Endothelial cell (in vitro differentiated cells): Measurements from ENCODE around the gene LYL1. TPM values are rescaled to one million over a fixed set of nuclear protein-coding genes. Genes with fewer than 3 reads are reported as not detected.

Source experiments
- DNase-seq: peaks from one replicate; pipeline ENCODE4 v3.0.0; 2021; ENCODE audit warnings: low spot score
- H3K27ac Mint-ChIP-seq: one replicate; pipeline ENCODE4 v1.8.0; 2021; ENCODE audit warnings: mixed read lengths, inconsistent platforms; ENCODE audit not compliant: unreplicated experiment
- H3K27me3 Mint-ChIP-seq: one replicate; pipeline ENCODE4 v1.8.0; 2021; ENCODE audit warnings: mild to moderate bottlenecking, moderate library complexity, mixed read lengths, inconsistent platforms; ENCODE audit not compliant: unreplicated experiment
- H3K36me3 Mint-ChIP-seq: one replicate; pipeline ENCODE4 v1.8.0; 2021; ENCODE audit warnings: mild to moderate bottlenecking, low read depth, mixed read lengths, inconsistent platforms; ENCODE audit not compliant: unreplicated experiment
- H3K4me1 Mint-ChIP-seq: one replicate; pipeline ENCODE4 v1.8.0; 2021; ENCODE audit warnings: mild to moderate bottlenecking, mixed read lengths, inconsistent platforms; ENCODE audit not compliant: unreplicated experiment
- H3K4me3 Mint-ChIP-seq: one replicate; pipeline ENCODE4 v1.8.0; 2021; ENCODE audit warnings: mild to moderate bottlenecking, mixed read lengths, inconsistent platforms; ENCODE audit not compliant: unreplicated experiment
- H3K9me3 Mint-ChIP-seq: one replicate; pipeline ENCODE4 v1.8.0; 2021; ENCODE audit warnings: mixed read lengths, inconsistent platforms; ENCODE audit not compliant: unreplicated experiment
- total RNA-seq: library from RNA; stranded (reverse); fragmentation: NEBNext Ultra II Directional; extraction: Animal tissue kit (Norgen Biotek cat#: 25700); gene quantifications from one replicate; pipeline ENCODE4 v1.2.1, GENCODE V29; 2021; ENCODE audit not compliant: unreplicated experiment
- TF ChIP-seq, protein P1 (sequence below): fragments of 200-600 bp; sonication (generic); IDR thresholded peaks from one replicate; pipeline ENCODE4 v1.5.0; 2021; ENCODE audit warnings: antibody characterized with exemption; ENCODE audit not compliant: unreplicated experiment

LYL1 gene
- total RNA-seq, 1 donor from 2014 or later: 68.6 TPM

DNA sequence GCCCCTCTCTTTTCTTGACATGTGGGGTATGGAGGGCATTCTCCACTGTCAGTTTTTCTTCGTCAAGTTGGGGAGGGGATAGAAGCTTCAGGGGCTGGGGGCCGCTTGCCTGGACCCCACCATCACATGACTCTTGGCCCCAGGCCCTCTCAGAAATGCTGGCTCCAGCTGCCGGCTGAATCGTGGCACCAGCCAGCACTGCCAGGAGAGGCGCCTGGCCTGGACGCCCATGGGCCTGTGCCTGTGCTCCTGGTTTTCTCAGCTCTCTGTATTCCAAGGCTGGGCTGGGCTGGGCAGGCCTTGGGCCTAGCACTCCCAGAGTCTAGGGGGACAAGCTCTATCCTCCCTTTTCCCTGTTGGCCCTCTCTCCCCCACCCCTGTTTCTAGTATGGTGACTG, 38.6 kb downstream of the LYL1 start:
- Mint-ChIP-seq H3K27ac (no peak overlapping the region), H3K4me3 (no peak overlapping the region), H3K27me3 (peaks cover 10% of the 10 kb centered on the region), H3K36me3 (no peaks in the 10 kb centered on the region), H3K4me1 (peaks cover 50% of the 10 kb centered on the region), H3K9me3 (no peaks in the 10 kb centered on the region)
- no peak for DNase-seq
- TF ChIP-seq, protein P1, sequence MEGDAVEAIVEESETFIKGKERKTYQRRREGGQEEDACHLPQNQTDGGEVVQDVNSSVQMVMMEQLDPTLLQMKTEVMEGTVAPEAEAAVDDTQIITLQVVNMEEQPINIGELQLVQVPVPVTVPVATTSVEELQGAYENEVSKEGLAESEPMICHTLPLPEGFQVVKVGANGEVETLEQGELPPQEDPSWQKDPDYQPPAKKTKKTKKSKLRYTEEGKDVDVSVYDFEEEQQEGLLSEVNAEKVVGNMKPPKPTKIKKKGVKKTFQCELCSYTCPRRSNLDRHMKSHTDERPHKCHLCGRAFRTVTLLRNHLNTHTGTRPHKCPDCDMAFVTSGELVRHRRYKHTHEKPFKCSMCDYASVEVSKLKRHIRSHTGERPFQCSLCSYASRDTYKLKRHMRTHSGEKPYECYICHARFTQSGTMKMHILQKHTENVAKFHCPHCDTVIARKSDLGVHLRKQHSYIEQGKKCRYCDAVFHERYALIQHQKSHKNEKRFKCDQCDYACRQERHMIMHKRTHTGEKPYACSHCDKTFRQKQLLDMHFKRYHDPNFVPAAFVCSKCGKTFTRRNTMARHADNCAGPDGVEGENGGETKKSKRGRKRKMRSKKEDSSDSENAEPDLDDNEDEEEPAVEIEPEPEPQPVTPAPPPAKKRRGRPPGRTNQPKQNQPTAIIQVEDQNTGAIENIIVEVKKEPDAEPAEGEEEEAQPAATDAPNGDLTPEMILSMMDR: no peak

DNA sequence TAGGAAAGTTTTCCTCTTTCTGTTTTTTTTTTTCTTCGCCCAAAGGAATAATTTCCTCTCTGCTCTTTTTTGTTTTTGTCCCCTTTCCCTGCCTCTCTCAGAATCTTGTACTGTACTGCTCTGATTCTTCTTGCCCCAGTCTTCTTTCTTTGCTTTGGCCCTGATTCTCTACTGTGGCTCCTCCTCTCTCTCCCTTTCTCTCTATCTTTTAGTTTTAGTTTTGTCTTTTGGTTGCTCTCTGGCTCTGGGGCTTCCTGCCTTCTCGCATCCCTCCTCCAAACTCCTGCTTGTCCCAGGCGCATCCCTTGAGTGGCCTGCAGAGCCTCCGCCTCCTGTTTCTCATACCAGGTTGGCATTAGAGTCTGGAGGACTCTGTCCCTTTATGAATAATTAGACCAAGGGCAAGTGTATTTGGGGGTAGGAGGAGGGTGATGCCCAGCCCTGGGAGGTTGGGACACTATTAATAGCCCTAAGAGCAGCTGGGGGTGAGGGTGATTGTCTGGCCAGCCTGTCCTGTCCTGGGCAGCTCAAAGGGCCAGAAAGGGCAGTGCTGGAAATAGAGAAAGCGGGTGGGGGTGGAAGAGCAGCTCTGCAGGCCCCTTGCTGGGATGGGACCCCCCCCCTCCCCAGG, 39.1 kb downstream of the LYL1 start:
- Mint-ChIP-seq H3K27me3 (peaks cover 14% of the 10 kb centered on the region), H3K36me3 (peaks cover 5% of the 10 kb centered on the region), H3K4me3 (no peak overlapping the region), H3K27ac (no peak overlapping the region), H3K4me1 (peaks cover 55% of the 10 kb centered on the region), H3K9me3 (no peaks in the 10 kb centered on the region)
- TF ChIP-seq, protein P1: no peak
- DNase-seq: no peak

DNA sequence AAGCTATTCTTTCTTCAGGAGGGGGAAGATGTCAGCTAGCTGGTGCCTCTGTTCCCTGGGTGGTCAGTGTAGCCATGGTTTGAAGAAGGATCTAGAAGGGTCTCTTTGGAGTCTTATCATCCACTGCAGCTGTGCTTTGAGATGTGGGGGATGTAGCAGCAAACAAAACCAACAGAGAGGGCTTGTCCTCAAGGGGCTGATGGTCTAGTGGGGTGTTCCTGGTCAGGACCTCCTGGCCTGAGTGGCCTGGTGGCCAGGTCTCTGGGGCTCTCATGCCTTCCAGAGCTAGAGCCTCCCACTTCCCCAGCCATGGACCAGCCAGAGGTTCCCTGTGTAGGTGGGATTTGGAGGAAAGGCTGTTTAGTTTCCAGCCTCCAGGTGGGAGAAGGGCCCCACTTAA, 40.3 kb downstream of the LYL1 start:
- H3K9me3 Mint-ChIP-seq: no peaks in the 10 kb centered on the region
- peaks cover 53% of the 10 kb centered on the region for H3K4me1 Mint-ChIP-seq
- no peak overlapping the region for H3K27ac Mint-ChIP-seq
- H3K27me3 Mint-ChIP-seq: peaks cover 14% of the 10 kb centered on the region
- DNase-seq: no peak
- no peak overlapping the region for H3K4me3 Mint-ChIP-seq
- TF ChIP-seq, protein P1: no peak
- peaks cover 5% of the 10 kb centered on the region for H3K36me3 Mint-ChIP-seq

DNA sequence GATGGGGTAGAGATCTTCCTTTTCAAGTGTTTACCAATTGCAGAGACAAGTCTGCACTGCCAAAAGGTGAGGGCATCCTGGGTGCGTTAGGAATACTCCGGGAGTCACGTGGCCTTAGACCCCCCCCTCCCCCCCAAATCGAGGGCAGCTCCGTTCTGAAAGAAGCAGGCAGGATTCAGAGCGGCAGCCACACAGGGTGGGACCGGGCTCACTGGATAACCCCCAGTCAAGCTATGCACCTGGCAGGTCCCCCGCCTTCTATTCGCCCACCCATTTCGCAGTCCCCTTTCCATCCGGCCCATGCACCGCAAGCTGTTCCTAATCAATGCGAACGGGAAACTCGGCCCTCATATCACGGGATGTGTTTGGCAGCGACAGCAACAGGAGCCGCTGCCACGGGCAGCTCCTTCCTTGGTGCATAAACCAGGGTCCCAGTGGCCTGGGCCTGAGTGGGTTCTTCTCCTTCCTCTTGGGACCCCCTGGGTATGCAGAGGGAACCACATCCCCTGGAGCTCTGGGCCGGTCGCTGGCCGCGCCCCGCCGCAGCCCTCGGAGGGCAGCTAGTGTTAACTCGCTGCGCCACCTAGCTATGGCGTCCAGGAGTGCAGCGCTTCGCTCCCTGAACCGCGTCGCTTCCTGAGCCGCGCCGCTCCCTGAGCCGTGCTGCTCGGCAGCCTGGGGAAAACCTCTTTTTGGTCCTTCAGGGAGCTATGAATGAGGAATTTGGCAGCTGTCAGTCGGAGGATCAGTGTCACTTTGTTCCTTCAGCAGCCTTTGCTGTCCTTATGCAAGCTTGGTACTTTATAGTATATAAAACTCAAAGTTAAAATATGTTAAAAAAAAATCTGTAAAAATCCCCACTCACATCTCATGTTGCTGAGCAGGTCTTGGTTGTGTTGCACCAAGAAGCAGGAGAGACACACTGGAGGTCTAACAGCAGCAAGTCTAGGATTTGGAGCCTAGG, 41.4 kb downstream of the LYL1 start:
- peak overlapping the region; percentile 31 for H3K4me3 Mint-ChIP-seq
- H3K27me3 Mint-ChIP-seq: peaks cover 15% of the 10 kb centered on the region
- no peak overlapping the region for H3K27ac Mint-ChIP-seq
- H3K4me1 Mint-ChIP-seq: peaks cover 52% of the 10 kb centered on the region
- TF ChIP-seq, protein P1: peak; percentile 95
- H3K36me3 Mint-ChIP-seq: peaks cover 5% of the 10 kb centered on the region
- no peaks in the 10 kb centered on the region for H3K9me3 Mint-ChIP-seq
- DNase-seq: peak; percentile 91
